H1 (cell line): Measurements from ENCODE around the gene CFAP61. TPM values are rescaled to one million over a fixed set of nuclear protein-coding genes. Genes with fewer than 3 reads are reported as not detected.

Experiments used
- CTCF ChIA-PET: fragments of 300-600 bp; sonication (Branson Sonifier 250); formaldehyde crosslinking; loops from one replicate; lab custom pipeline; 2021; ENCODE audit not compliant: partially characterized antibody; lab: Charles Lee
- POLR2A ChIA-PET: fragments of 300-600 bp; sonication (Branson Sonifier 250); formaldehyde crosslinking; loops from one replicate; lab custom pipeline; 2021; ENCODE audit warnings: inconsistent platforms; ENCODE audit not compliant: partially characterized antibody; lab: Charles Lee
- DNase-seq, 2 experiments: peaks; one replicate each; pipeline versions ENCODE4 v3.0.0 to v3.0.0-alpha.2; 2010 to 2022; ENCODE audit warnings: low spot score in 2 of 2, low read depth in 1 of 2, mixed read lengths in 1 of 2
- FAIRE-seq: peaks from 2 replicates; lab custom pipeline; 2011; peaks lifted over from hg19 to GRCh38; lab: Jason Lieb, UNC
- H2AFZ ChIP-seq: 2 replicates; pipeline ENCODE4 v1.8.1; 2012; ENCODE audit warnings: low read length, inconsistent platforms
- H2AK5ac ChIP-seq: 2 replicates; pipeline ENCODE4 v1.6.1; 2013; ENCODE audit warnings: low read depth, low read length
- H2BK120ac ChIP-seq: replicated peaks from 2 replicates; pipeline ENCODE3; 2013; ENCODE audit warnings: low read depth, low read length, inconsistent platforms
- H2BK12ac ChIP-seq: 2 replicates; pipeline ENCODE4 v1.6.1; 2013; ENCODE audit warnings: low read depth, low read length
- H2BK15ac ChIP-seq: 2 replicates; pipeline ENCODE4 v1.6.1; 2013; ENCODE audit warnings: low read length
- H2BK20ac ChIP-seq: 2 replicates; pipeline ENCODE4 v1.6.1; 2013; ENCODE audit warnings: low read length
- H2BK5ac ChIP-seq: 2 replicates; pipeline ENCODE4 v1.6.1; 2013; ENCODE audit warnings: low read depth, low read length
- H3K14ac ChIP-seq: 2 replicates; pipeline ENCODE4 v1.6.1; 2013; ENCODE audit warnings: inconsistent platforms; ENCODE audit not compliant: insufficient read length
- H3K18ac ChIP-seq: 2 replicates; pipeline ENCODE4 v1.6.1; 2013; ENCODE audit warnings: low read length; ENCODE audit errors: extremely low read depth
- H3K23ac ChIP-seq: 2 replicates; pipeline ENCODE4 v1.6.1; 2013; ENCODE audit warnings: inconsistent platforms; ENCODE audit not compliant: insufficient read length
- H3K23me2 ChIP-seq: 2 replicates; pipeline ENCODE4 v1.6.1; 2013; ENCODE audit warnings: low read depth, low read length
- H3K27ac ChIP-seq: 2 replicates; pipeline ENCODE4 v1.6.1; 2011; ENCODE audit warnings: low read depth, low read length, inconsistent platforms
- H3K27me3 ChIP-seq, 4 experiments: replicated peaks in 1 of 4; 1 replicate in 1 of 4; 2 replicates in 3 of 4; pipeline versions ENCODE4 v1.6.1 to v1.8.1; 2011 to 2013; ENCODE audit warnings: low read length in 3 of 4, mild to moderate bottlenecking in 3 of 4, inconsistent platforms in 2 of 4, mixed read lengths in 2 of 4, moderate library complexity in 1 of 4; ENCODE audit not compliant: control insufficient read depth in 3 of 4, insufficient read depth in 3 of 4; ENCODE audit errors: extremely low read depth in 1 of 4
- H3K36me3 ChIP-seq, 4 experiments: 2 replicates each; pipeline versions ENCODE4 v1.6.1 to v1.8.1; 2011 to 2013; ENCODE audit warnings: mild to moderate bottlenecking in 4 of 4, low read length in 3 of 4, moderate library complexity in 2 of 4, control low read depth in 1 of 4, inconsistent platforms in 1 of 4; ENCODE audit not compliant: insufficient read depth in 4 of 4, control insufficient read depth in 2 of 4
- H3K4ac ChIP-seq: replicated peaks from 2 replicates; pipeline ENCODE3; 2013; ENCODE audit warnings: low read length, low read depth, mixed read lengths, inconsistent platforms; ENCODE audit not compliant: insufficient read length
- H3K4me1 ChIP-seq, 4 experiments: replicated peaks in 1 of 4; 1 replicate in 1 of 4; 2 replicates in 3 of 4; pipeline versions ENCODE4 v1.6.1 to v1.8.1; 2011 to 2013; ENCODE audit warnings: low read length in 3 of 4, inconsistent platforms in 2 of 4, mixed read lengths in 1 of 4; ENCODE audit not compliant: insufficient read depth in 4 of 4, control insufficient read depth in 3 of 4
- H3K4me2 ChIP-seq, 2 experiments: 2 replicates each; pipeline versions ENCODE4 v1.6.1 to v1.8.1; 2011 to 2013; ENCODE audit warnings: low read depth in 2 of 2, low read length in 2 of 2, control low read depth in 1 of 2, inconsistent platforms in 1 of 2, mild to moderate bottlenecking in 1 of 2; ENCODE audit not compliant: insufficient read depth in 1 of 2
- H3K4me3 ChIP-seq, 4 experiments: fragments of 200-600, 300-600 bp in 1 of 4; sonication (generic), shearing (Covaris generic), sonication (Bioruptor Twin) in 1 of 4; 2 replicates each; pipeline versions ENCODE4 v1.5.1 to v1.8.1; 2011 to 2016; ENCODE audit warnings: low read length in 4 of 4, low read depth in 3 of 4, control low read depth in 2 of 4, inconsistent platforms in 2 of 4, mild to moderate bottlenecking in 2 of 4, mixed read lengths in 1 of 4, moderate library complexity in 1 of 4; ENCODE audit not compliant: insufficient read depth in 2 of 4; ENCODE audit errors: extremely low read depth in 1 of 4
- H3K56ac ChIP-seq: replicated peaks from 2 replicates; pipeline ENCODE3; 2013; ENCODE audit warnings: low read depth, mild to moderate bottlenecking, mixed read lengths, low read length, inconsistent platforms; ENCODE audit not compliant: insufficient read length
- H3K79me1 ChIP-seq: 2 replicates; pipeline ENCODE4 v1.6.1; 2013; ENCODE audit warnings: low read depth, low read length, control low read depth
- H3K79me2 ChIP-seq, 2 experiments: 2 replicates each; pipeline versions ENCODE4 v1.6.1 to v1.8.1; 2012 to 2013; ENCODE audit warnings: low read length in 2 of 2, mild to moderate bottlenecking in 2 of 2, inconsistent platforms in 1 of 2; ENCODE audit not compliant: insufficient read depth in 2 of 2, control insufficient read depth in 1 of 2
- H3K9ac ChIP-seq, 4 experiments: replicated peaks in 1 of 4; 1 replicate in 1 of 4; 2 replicates in 3 of 4; pipeline versions ENCODE4 v1.6.1 to v1.8.1; 2011 to 2013; ENCODE audit warnings: low read depth in 3 of 4, low read length in 3 of 4, control low read depth in 2 of 4, mild to moderate bottlenecking in 2 of 4, moderate library complexity in 2 of 4, inconsistent platforms in 1 of 4; ENCODE audit errors: extremely low read depth in 1 of 4
- H3K9me3 ChIP-seq, 2 experiments: 2 replicates each; pipeline versions ENCODE4 v1.6.1 to v1.8.1; 2012 to 2013; ENCODE audit warnings: mild to moderate bottlenecking in 2 of 2, moderate library complexity in 2 of 2, control low read depth in 1 of 2, inconsistent platforms in 1 of 2, low read depth in 1 of 2, low read length in 1 of 2, mixed read lengths in 1 of 2; ENCODE audit not compliant: insufficient read depth in 2 of 2
- H4K20me1 ChIP-seq, 2 experiments: replicated peaks in 1 of 2; 2 replicates each; pipeline versions ENCODE3 to v1.8.1; 2011 to 2013; ENCODE audit warnings: inconsistent platforms in 2 of 2, low read length in 2 of 2, mild to moderate bottlenecking in 1 of 2; ENCODE audit not compliant: insufficient read depth in 2 of 2, control insufficient read depth in 1 of 2
- H4K5ac ChIP-seq: 2 replicates; pipeline ENCODE4 v1.6.1; 2013; ENCODE audit warnings: low read length, low read depth, mixed read lengths, inconsistent platforms; ENCODE audit not compliant: insufficient read length
- H4K8ac ChIP-seq: 2 replicates; pipeline ENCODE4 v1.8.0; 2013; ENCODE audit warnings: mild to moderate bottlenecking, moderate library complexity, low read length, inconsistent platforms; ENCODE audit not compliant: insufficient read depth; ENCODE audit errors: extremely low read depth
- H4K91ac ChIP-seq: replicated peaks from 2 replicates; pipeline ENCODE3; 2013; ENCODE audit warnings: low read length, mixed read lengths, inconsistent platforms; ENCODE audit not compliant: insufficient read length
- BCL11A ChIP-seq, 2 experiments: IDR thresholded peaks; one replicate each; pipeline ENCODE4 v1.6.1; 2011; ENCODE audit warnings: low read depth in 2 of 2, low read length in 2 of 2, mild to moderate bottlenecking in 2 of 2
- BRCA1 ChIP-seq: IDR thresholded peaks from 2 replicates; pipeline ENCODE4 v1.6.1; 2012; ENCODE audit warnings: low read depth, low read length, improper control_type of control experiment
- CHD2 ChIP-seq: IDR thresholded peaks from 2 replicates; pipeline ENCODE4 v1.6.1; 2012; ENCODE audit warnings: low read length, improper control_type of control experiment
- JUN ChIP-seq: IDR thresholded peaks from 2 replicates; pipeline ENCODE4 v1.6.1; 2011; ENCODE audit warnings: low read depth, mild to moderate bottlenecking, improper control_type of control experiment, low read length
- KDM1A ChIP-seq: fragments of 200-600, 300-600 bp; sonication (generic); IDR thresholded peaks from 2 replicates; pipeline ENCODE4 v1.7.1; 2016; ENCODE audit warnings: mild to moderate bottlenecking, low read length, borderline replicate concordance
- POU5F1 ChIP-seq: IDR thresholded peaks from 2 replicates; pipeline ENCODE4 v1.6.1; 2011; ENCODE audit warnings: low read depth, mild to moderate bottlenecking, low read length, moderate library complexity
- SIRT6 ChIP-seq: IDR thresholded peaks from one replicate; pipeline ENCODE4 v1.7.1; 2012; ENCODE audit warnings: low read length, inconsistent platforms
- SP2 ChIP-seq: IDR thresholded peaks from 2 replicates; pipeline ENCODE4 v1.6.1; 2012; ENCODE audit warnings: mild to moderate bottlenecking, low read length, inconsistent platforms
- SUZ12 ChIP-seq: fragments of 200-600 bp; sonication (generic); IDR thresholded peaks from 2 replicates; pipeline ENCODE4 v1.6.1; 2012; ENCODE audit warnings: mild to moderate bottlenecking, inconsistent platforms, low read length, moderate library complexity, mixed read lengths
- WGBS, 2 experiments: shearing (Covaris generic) in 1 of 2; methylation state at CpG; one replicate each; pipeline versions ENCODE4 v1.1.6 to v1.1.7; 2013 to 2015; ENCODE audit warnings: low lambda C conversion rate in 2 of 2, mixed read lengths in 2 of 2, inconsistent platforms in 1 of 2, low coverage in 1 of 2, missing lambda C conversion rate in 1 of 2; ENCODE audit not compliant: insufficient replicate concordance in 2 of 2, insufficient coverage in 1 of 2, insufficient read length in 1 of 2; ENCODE audit errors: extremely low coverage in 1 of 2, missing lambda C conversion rate in 1 of 2; 5-methylcytosine and 5-hydroxymethylcytosine counted together
- polyA plus RNA-seq, 7 experiments: library from polyadenylated mRNA; depleted of rRNA in 3 of 7; stranded (reverse) in 5 of 7; unstranded in 2 of 7; fragments of >200 nt in 5 of 7; fragments of 200-250 nt in 2 of 7; gene quantifications; 1 replicate in 5 of 7; 2 replicates in 1 of 7; 4 replicates in 1 of 7; pipeline versions ENCODE4 v1.2.1 to v1.2.3, GENCODE V29; 2011 to 2013; ENCODE audit warnings: missing spikeins in 2 of 7, mixed read lengths in 2 of 7
- total RNA-seq: library from RNA; stranded (reverse); fragmentation: NEBNext Ultra II Directional; extraction: Animal tissue kit (Norgen Biotek cat#: 25700); gene quantifications from 2 replicates; pipeline ENCODE4 v1.2.1, GENCODE V29; 2021
- TF ChIP-seq, protein P1 (sequence below), 3 experiments: IDR thresholded peaks; 1 replicate in 2 of 3; 2 replicates in 1 of 3; pipeline versions ENCODE4 v1.5.1 to v1.6.1; 2011; ENCODE audit warnings: low read length in 3 of 3, mild to moderate bottlenecking in 3 of 3, inconsistent platforms in 2 of 3, low read depth in 1 of 3, moderate library complexity in 1 of 3; ENCODE audit not compliant: insufficient read depth in 1 of 3; ENCODE audit errors: control extremely low read depth in 1 of 3

Gene CFAP61
- total and polyA plus RNA-seq, 2 of the 8 experiments (the other 6 are each of a cell fraction or from before 2014, with no cell fraction given) = 0.29 to 0.61 TPM

DNA sequence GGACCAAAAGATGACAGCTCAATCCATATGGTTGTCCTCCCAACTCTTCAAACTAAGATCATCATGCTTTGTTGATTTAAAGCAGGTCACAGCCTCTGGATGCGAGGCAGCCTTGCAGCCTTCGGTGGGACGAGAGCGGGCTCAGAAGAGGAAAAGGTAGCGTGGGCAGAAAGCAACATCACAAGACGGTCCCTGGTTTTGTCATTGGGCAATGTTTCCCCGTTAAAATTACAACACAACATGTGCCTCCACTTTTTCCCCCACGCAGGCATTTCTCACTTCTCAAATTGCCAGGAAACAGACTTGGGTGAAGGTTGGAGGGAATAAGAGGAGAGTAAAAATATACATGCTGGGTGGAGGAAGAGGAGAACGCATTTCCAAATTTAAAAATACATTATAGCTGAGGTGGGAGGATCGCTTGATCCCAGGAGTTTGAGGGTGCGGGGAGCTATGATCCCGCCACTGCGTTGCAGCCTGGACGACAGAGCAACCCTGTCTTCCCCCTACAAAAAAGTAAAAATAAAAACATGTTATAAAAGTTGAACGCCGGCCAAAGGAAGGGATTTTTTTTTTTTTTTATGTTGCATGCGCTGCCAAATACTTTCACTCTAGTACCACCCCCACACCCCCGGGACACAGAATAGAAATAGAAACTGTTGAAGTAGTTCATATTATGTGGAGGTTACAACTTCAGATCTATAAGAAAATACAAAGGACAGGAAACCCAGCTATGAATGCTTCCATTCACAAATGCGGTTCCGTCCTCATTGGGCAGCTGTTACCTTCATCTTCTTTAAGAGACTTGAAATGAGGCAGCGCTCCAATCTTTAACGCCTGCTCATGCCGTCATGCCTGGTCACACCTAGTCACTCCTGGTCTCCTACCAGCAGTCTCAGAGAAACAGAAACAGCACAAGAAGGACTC lies 49.0 kb upstream of the CFAP61 start:
- Histone ChIP-seq H3K9ac (no peak overlapping the region), H3K4me1 (no peaks in the 10 kb centered on the region), H3K27ac (no peak overlapping the region), H2AK5ac (no peak overlapping the region), H3K56ac (no peak overlapping the region), H2BK5ac (no peak overlapping the region), H3K9me3 (no peaks in the 10 kb centered on the region), H3K14ac (no peak overlapping the region), H2BK20ac (no peak overlapping the region), H2BK120ac (no peak overlapping the region), H3K79me1 (no peaks in the 10 kb centered on the region), H2BK12ac (no peak overlapping the region), H4K8ac (no peak overlapping the region), H3K27me3 (no peaks in the 10 kb centered on the region), H4K91ac (no peak overlapping the region), H3K23ac (no peak overlapping the region), H4K5ac (no peak overlapping the region), H3K4me3 (no peak overlapping the region), H3K4me2 (no peak overlapping the region), H4K20me1 (no peaks in the 10 kb centered on the region), H3K36me3 (no peaks in the 10 kb centered on the region), H3K4ac (no peak overlapping the region), H3K79me2 (no peaks in the 10 kb centered on the region), H3K18ac (no peak overlapping the region), H2BK15ac (no peak overlapping the region), H2AFZ (0 out of 2 replicates have a peak overlapping the region, but pooled peaks have one; percentile 39), H3K23me2 (no peaks in the 10 kb centered on the region)
- DNase-seq (no peak), FAIRE-seq (no peak)
- CTCF ChIA-PET = interaction anchor here (0.6 to 1.2 kb wide), 4 partner anchors 11 to 585 kb away, joined by 3 to 4 read pairs (median 3); no protein-coding TSS in a partner anchor
- 96% methylated on average over 23 of the region's 23 CpGs; no CpG with 5 or more reads in 1 of the 2 experiments for WGBS, 2 experiments
- TF ChIP-seq SIRT6 (no peak), POU5F1 (no peak), BCL11A (IDR thresholded peaks at IDR 0.05; ENCODE audit: low read depth in 2 of 2, low read length in 2 of 2) (no peak), SP2 (no peak), JUN (no peak), SUZ12 (no peak), CHD2 (no peak), KDM1A (no peak), BRCA1 (no peak)
- TF ChIP-seq, protein P1, sequence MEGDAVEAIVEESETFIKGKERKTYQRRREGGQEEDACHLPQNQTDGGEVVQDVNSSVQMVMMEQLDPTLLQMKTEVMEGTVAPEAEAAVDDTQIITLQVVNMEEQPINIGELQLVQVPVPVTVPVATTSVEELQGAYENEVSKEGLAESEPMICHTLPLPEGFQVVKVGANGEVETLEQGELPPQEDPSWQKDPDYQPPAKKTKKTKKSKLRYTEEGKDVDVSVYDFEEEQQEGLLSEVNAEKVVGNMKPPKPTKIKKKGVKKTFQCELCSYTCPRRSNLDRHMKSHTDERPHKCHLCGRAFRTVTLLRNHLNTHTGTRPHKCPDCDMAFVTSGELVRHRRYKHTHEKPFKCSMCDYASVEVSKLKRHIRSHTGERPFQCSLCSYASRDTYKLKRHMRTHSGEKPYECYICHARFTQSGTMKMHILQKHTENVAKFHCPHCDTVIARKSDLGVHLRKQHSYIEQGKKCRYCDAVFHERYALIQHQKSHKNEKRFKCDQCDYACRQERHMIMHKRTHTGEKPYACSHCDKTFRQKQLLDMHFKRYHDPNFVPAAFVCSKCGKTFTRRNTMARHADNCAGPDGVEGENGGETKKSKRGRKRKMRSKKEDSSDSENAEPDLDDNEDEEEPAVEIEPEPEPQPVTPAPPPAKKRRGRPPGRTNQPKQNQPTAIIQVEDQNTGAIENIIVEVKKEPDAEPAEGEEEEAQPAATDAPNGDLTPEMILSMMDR (IDR thresholded peaks at IDR 0.05; ENCODE audit: control extremely low read depth in 1 of 3, insufficient read depth in 1 of 3, low read depth in 1 of 3, low read length in 3 of 3) = no peak
- POLR2A ChIA-PET = no interaction called here
